DND-41 (cell line): ENCODE results near the gene OPCML.

Experiments
- ATAC-seq: fragments of 200-7000 bp; cut with Tn5 transposase; 3 replicates; pipeline ENCODE4 v1.9.1; 2021; ENCODE audit warnings: low read depth; ENCODE audit not compliant: insufficient read depth
- DNase-seq: peaks from one replicate; pipeline ENCODE4 v3.0.0-alpha.2; 2020
- H2AFZ ChIP-seq: 2 replicates; pipeline ENCODE4 v1.6.0; 2012; ENCODE audit warnings: low read depth, low read length
- H3K27ac ChIP-seq: 2 replicates; pipeline ENCODE4 v1.5.1; 2012; ENCODE audit warnings: low read length, inconsistent platforms
- H3K27me3 ChIP-seq: fragments of 200-600 bp; sonication (generic); 2 replicates; pipeline ENCODE4 v1.6.0; 2012; ENCODE audit warnings: low read length, mild to moderate bottlenecking, inconsistent platforms; ENCODE audit not compliant: insufficient read depth, poor library complexity
- H3K36me3 ChIP-seq: 2 replicates; pipeline ENCODE4 v1.5.1; 2012; ENCODE audit warnings: low read length, inconsistent platforms; ENCODE audit not compliant: insufficient read depth
- H3K4me1 ChIP-seq: 2 replicates; pipeline ENCODE4 v1.5.1; 2012; ENCODE audit warnings: mild to moderate bottlenecking, low read length; ENCODE audit not compliant: insufficient read depth
- H3K4me2 ChIP-seq: 2 replicates; pipeline ENCODE4 v1.6.0; 2012; ENCODE audit warnings: mild to moderate bottlenecking, moderate library complexity, low read length, inconsistent platforms; ENCODE audit not compliant: insufficient read depth
- H3K4me3 ChIP-seq, 2 experiments: fragments of 200-600 bp in 1 of 2; shearing (Covaris generic) in 1 of 2; 2 replicates each; pipeline ENCODE4 v1.5.1; 2012 to 2016; ENCODE audit warnings: inconsistent platforms in 2 of 2, low read length in 2 of 2, mild to moderate bottlenecking in 2 of 2, low read depth in 1 of 2, moderate library complexity in 1 of 2
- H3K79me2 ChIP-seq: 2 replicates; pipeline ENCODE4 v1.6.0; 2012; ENCODE audit warnings: low read length, inconsistent platforms; ENCODE audit not compliant: insufficient read depth
- H3K9ac ChIP-seq: 2 replicates; pipeline ENCODE4 v1.6.0; 2012; ENCODE audit warnings: low read depth, mild to moderate bottlenecking, inconsistent platforms, low read length, moderate library complexity
- H3K9me3 ChIP-seq: 2 replicates; pipeline ENCODE4 v1.5.1; 2012; ENCODE audit warnings: low read length, moderate library complexity, mild to moderate bottlenecking, inconsistent platforms; ENCODE audit not compliant: insufficient read depth, severe bottlenecking
- H4K20me1 ChIP-seq: 2 replicates; pipeline ENCODE4 v1.6.0; 2012; ENCODE audit warnings: low read length; ENCODE audit not compliant: insufficient read depth
- CTCF ChIP-seq: IDR thresholded peaks from 2 replicates; pipeline ENCODE4 v1.5.1; 2012; ENCODE audit warnings: borderline replicate concordance, low read length, moderate library complexity, mild to moderate bottlenecking; ENCODE audit not compliant: poor library complexity, severe bottlenecking; ENCODE audit errors: extremely low read depth
- EZH2 ChIP-seq: IDR thresholded peaks from 3 replicates; pipeline ENCODE4 v1.6.1; 2012; ENCODE audit warnings: borderline replicate concordance, low read depth, mild to moderate bottlenecking, moderate library complexity, low read length, inconsistent platforms; ENCODE audit not compliant: severe bottlenecking

The OPCML gene

DNA sequence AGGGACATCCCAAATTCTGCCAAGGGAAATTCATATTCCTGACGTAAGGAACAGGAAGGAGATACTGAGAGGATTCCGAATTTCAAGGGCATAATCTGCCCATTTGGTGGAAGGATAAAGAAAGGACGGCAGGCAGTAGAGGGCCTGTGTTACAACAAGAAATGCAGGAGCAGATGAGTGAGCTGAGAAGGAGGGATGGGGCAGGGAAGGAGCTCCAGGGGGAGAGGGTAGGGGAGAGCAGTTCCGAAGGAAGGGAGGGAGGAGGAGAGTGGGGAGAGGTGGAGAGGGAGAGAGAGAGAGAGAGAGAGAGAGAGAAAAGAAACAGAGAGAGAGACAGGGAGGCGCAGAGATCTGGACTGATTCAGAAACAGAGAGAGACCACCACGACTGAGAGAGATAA is 843 bp downstream of the OPCML start:
- no peak for TF ChIP-seq EZH2
- H3K9ac ChIP-seq = no peak overlapping the region
- no peak overlapping the region for H3K4me2 ChIP-seq
- H3K79me2 ChIP-seq = no peaks in the 10 kb centered on the region
- H4K20me1 ChIP-seq = no peaks in the 10 kb centered on the region; the same call in 1 of the 2 replicates
- peaks cover 38% of the 10 kb centered on the region for H3K27me3 ChIP-seq
- H2AFZ ChIP-seq = no peak overlapping the region
- no peak overlapping the region for H3K4me3 ChIP-seq
- DNase-seq = no peak
- no peak for ATAC-seq
- no peak overlapping the region for H3K27ac ChIP-seq
- no peaks in the 10 kb centered on the region for H3K9me3 ChIP-seq
- H3K36me3 ChIP-seq = no peaks in the 10 kb centered on the region
- no peaks in the 10 kb centered on the region for H3K4me1 ChIP-seq

DNA sequence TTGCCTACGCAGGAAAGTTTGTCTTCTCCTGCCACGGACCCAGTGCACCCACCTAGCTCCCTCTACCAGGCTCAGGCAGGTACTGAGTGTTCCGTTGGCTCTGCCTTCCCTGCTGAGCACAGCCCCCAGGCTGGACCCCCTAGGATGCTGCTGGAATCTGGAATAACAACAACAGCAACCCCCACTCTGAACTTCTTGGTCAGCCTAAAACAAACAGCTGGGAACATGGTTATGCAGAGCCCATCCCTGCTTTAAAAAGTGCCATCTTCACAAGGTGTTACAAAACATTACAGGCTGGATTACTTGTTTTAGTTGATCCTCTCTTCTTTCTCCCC is 1.8 kb downstream of the OPCML start:
- ATAC-seq (no peak), DNase-seq (no peak)
- H3K4me2 ChIP-seq = no peak overlapping the region
- H3K9ac ChIP-seq = no peak overlapping the region
- H3K4me1 ChIP-seq = no peaks in the 10 kb centered on the region
- H4K20me1 ChIP-seq = no peaks in the 10 kb centered on the region; the same call in 1 of the 2 replicates
- H3K27me3 ChIP-seq = peaks cover 32% of the 10 kb centered on the region
- TF ChIP-seq EZH2 = no peak
- TF ChIP-seq CTCF = no peak
- no peak overlapping the region for H3K27ac ChIP-seq
- no peaks in the 10 kb centered on the region for H3K79me2 ChIP-seq
- no peak overlapping the region for H3K4me3 ChIP-seq
- H3K36me3 ChIP-seq = no peaks in the 10 kb centered on the region
- no peak overlapping the region for H2AFZ ChIP-seq
- H3K9me3 ChIP-seq = no peaks in the 10 kb centered on the region

DNA sequence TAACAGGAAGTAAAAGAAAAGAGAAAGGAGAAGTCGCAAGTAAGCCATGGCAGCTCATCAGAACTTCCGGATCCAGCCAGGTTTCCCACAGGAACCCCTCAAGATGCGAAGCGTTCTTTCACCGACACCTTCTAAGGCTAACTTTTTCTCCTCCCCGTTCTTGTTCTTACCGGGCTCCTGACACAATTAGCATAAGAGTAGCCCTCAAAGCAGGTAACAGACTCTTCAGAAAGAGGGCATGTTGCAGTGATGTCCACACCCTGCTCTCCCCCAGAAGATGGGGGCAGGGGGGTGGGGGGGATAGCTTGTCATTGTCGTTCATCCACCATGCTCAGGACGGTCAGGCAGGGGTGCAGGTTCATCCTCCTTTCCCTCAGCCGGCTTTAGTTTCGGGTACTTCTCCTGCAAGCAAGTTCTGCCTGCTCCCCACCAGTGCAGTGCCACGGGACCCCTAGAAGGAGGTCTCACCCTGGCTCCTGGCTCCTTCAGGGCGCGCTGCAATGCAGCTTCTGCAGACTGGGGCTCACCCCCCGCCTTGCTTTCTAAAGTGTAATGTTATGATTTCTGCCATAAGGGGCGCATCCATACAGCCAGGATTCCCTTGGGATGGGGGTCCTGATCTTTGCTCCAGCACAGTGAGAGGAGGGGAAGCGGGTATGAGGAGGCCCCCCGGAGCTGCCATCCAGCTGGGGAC is 2.3 kb downstream of the OPCML start:
- no peak for TF ChIP-seq CTCF
- no peak for TF ChIP-seq EZH2
- H3K79me2 ChIP-seq = no peaks in the 10 kb centered on the region
- no peak overlapping the region for H3K4me2 ChIP-seq
- no peak for ATAC-seq
- no peaks in the 10 kb centered on the region; the same call in 1 of the 2 replicates for H4K20me1 ChIP-seq
- no peaks in the 10 kb centered on the region for H3K9me3 ChIP-seq
- no peaks in the 10 kb centered on the region for H3K4me1 ChIP-seq
- no peak overlapping the region for H3K4me3 ChIP-seq
- H3K9ac ChIP-seq = no peak overlapping the region
- H2AFZ ChIP-seq = no peak overlapping the region
- H3K27me3 ChIP-seq = peaks cover 30% of the 10 kb centered on the region
- H3K27ac ChIP-seq = no peak overlapping the region
- no peaks in the 10 kb centered on the region for H3K36me3 ChIP-seq
- DNase-seq = no peak

DNA sequence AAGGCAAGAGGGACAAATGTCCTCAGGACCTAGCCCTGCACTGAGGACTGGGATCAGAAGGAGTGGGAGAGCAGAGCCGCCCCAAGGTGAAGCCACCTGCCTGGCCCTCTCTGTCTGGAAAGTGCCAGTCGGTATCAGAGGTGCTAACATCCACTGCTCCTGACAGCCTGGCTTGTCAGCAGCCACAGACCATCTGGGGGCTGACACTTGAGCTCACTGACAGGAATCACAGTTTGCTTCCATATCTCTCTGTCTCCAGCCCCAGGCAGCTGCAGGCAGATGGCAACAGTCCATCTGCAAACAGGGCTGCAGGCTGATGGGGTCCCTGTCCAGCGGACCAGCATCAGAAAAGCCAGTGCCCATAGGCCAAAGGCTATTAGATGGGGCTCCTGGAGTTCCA is 5.5 kb downstream of the OPCML start:
- Histone ChIP-seq H3K9ac (no peak overlapping the region), H4K20me1 (no peaks in the 10 kb centered on the region; the same call in 1 of the 2 replicates), H3K4me2 (no peak overlapping the region), H3K27me3 (peaks cover 15% of the 10 kb centered on the region), H3K4me3 (no peak overlapping the region), H3K79me2 (no peaks in the 10 kb centered on the region), H2AFZ (no peak overlapping the region), H3K9me3 (no peaks in the 10 kb centered on the region), H3K27ac (no peak overlapping the region), H3K4me1 (no peaks in the 10 kb centered on the region), H3K36me3 (no peaks in the 10 kb centered on the region)
- DNase-seq (no peak), ATAC-seq (no peak)
- TF ChIP-seq CTCF = no peak
- TF ChIP-seq EZH2 = no peak
